Measurements from ENCODE around the gene NANS.
A peak's percentile ranks its signal among the peaks of the same experiment; 100 is the strongest.
"Not testable (repeated sequence)": the region's sequence is repeated elsewhere in the genome, so short reads cannot be mapped to it uniquely, and the experiment has no call there.

The NANS gene

DNA sequence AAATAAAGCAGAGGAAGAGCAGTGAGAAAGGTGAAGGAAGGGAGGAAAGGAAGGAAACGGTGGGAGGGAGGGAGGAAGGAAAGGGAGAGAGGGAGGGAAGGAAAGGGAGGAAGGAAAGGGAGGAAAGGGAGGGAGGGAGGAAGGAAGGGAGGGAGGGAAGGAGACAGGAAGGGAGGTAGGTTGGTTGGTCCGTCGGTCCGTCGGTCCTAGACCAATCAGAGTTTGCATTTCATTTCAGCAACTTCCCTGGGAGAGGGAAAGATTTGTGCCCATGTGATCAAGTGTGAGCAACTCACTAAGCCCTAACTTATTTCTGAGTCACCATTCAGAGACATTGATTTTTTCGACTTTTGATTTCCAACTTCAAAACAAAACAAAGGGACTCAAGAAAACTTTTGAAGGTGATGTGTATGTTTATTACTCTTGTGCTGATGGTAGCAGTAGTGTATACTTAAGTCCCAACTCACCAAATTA lies 18.8 kb downstream of the NANS start:
- DNase-seq = no peak
- TF ChIP-seq GATA1 (IDR thresholded peaks at IDR 0.05; ENCODE audit: low read depth, low read length) (no peak), POLR2A (IDR thresholded peaks at IDR 0.05; ENCODE audit: low read length) (no peak)

DNA sequence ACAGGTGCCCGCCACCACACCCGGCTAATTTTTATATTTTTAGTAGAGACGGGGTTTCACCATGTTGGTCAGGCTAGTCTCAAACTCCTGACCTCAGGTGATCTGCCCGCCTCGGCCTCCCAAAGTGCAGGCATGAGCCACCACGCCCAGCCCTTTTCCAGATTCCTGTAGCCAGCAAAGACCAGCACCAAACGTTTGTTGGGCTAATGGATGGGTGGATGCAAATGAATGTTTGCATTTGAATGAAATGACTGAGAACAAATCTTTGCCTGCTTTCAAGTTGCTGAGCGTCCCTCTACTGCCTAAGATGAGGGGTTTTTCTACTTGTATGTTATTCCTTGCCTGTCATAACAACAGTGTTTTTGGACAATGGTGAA lies 20.0 kb downstream of the NANS start:
- not testable (repeated sequence) for DNase-seq

DNA sequence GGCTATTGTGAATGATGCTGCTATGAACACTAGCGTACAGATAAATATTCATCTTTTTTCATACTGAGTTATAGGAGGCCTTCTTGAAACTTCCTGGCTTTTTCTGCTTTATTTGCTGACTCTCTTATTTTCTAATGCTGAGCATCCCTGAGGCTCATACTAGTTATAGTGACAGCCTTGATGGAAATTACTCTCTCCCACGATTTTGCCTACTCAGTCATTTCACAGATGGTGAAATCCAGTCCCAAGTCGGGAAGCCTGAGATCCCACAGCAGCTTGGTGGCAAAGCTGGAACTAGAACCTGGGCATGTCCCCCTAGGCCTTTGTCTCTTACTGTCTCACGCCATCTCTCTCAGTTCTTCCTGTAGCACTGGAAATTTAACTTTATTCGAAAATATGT lies 22.4 kb downstream of the NANS start:
- no peak for DNase-seq
- no peak for TF ChIP-seq GATA1 (IDR thresholded peaks at IDR 0.05; ENCODE audit: low read depth, low read length)
- no peak for TF ChIP-seq POLR2A (IDR thresholded peaks at IDR 0.05; ENCODE audit: low read length)

DNA sequence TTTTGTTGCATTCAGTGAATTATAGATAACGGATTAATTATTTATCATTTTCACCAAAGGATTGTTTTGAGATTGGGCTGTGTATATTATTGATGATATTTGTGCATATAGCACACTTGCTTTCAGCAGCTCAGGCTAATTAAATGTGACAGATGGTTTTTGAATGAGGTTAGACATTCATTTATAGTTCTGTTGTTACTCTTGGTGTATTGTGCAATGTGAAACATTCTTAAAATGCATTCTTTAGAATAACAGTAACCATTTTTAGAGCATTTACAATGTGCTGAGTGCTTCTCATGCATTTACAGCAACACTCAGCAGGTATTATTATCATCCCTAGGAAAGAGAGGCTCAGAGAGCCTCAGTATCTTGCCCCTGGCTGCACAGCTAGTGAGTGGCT lies 23.8 kb downstream of the NANS start:
- TF ChIP-seq GATA1 (IDR thresholded peaks at IDR 0.05; ENCODE audit: low read depth, low read length) (no peak), POLR2A (IDR thresholded peaks at IDR 0.05; ENCODE audit: low read length) (no peak)
- DNase-seq = no peak

DNA sequence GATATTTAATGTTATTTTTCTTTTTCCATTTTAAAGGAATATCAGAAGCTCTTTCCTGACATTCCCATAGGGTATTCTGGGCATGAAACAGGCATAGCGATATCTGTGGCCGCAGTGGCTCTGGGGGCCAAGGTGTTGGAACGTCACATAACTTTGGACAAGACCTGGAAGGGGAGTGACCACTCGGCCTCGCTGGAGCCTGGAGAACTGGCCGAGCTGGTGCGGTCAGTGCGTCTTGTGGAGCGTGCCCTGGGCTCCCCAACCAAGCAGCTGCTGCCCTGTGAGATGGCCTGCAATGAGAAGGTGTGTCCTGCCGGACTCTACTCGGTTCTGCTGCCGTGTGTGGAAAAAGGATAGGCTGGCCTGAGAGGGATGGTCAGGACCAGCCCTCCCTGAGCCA lies 24.2 kb downstream of the NANS start:
- no peak for DNase-seq

DNA sequence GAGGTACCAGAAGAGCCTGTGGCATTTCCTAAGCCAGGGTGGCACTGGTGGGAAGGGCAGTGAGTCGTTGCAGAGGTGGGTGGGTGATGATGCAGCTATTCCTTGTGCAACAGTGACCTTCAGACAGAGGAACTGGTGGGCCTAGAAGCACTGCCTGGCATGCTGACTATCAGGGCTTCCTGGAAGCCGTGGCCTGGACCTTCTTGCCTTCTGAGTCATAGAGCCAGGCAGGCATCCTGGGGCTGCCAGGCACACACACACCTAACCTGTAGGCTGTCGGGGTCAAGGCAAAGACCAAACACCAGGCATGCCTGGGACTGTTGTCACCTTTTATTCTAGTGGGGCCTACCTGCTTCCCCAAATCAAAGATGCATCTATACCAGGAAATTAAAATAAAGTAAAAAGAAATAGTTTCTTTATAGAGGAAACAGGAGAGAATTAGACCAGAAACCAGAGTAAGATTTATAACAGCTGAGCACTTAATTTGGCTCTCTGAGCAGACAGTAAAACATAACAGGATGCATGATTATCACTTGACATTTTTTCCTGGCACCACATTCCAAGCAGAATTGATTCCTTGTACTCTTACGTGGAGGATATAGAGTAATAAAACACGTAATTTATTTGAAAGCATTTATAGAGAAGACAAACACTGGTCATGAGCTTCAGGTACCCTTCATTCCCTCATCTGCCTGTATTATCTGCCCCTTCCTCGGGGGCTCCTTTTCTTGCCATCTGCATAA lies 25.1 kb downstream of the NANS start:
- TF ChIP-seq POLR2A (IDR thresholded peaks at IDR 0.05; ENCODE audit: low read length) (no peak), GATA1 (IDR thresholded peaks at IDR 0.05; ENCODE audit: low read depth, low read length) (no peak)
- peak; percentile 35 to 55 for DNase-seq

More for the DNA sequence above, 24.2 kb downstream of the NANS start:
- TF ChIP-seq POLR2A (IDR thresholded peaks at IDR 0.05; ENCODE audit: low read length) (no peak), GATA1 (IDR thresholded peaks at IDR 0.05; ENCODE audit: low read depth, low read length) (no peak)

DNA sequence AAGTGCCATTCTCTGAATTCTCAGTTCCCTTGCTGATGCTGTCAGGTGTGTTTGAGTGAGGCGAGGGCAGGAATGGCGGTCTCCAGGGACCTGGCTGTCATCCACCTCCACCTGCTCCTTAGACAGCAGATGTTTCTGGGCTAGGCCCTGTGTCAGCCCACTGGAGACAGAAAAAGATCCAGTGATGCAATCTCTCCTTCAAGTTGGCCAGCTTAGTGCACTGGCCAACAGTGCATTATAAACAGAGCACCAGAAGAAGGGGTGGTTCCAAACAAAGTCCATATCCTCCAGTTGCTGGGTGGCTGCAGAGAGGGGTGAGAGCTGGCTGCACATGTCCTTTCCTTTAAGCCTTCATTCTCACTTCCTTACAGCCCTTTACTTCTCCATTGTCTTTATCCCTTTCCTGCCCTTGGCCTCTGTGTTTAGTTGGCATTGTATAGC lies 26.5 kb downstream of the NANS start:
- DNase-seq = peak; percentile 38 to 43
- TF ChIP-seq POLR2A (IDR thresholded peaks at IDR 0.05; ENCODE audit: low read length) (no peak), GATA1 (IDR thresholded peaks at IDR 0.05; ENCODE audit: low read depth, low read length) (no peak)

DNA sequence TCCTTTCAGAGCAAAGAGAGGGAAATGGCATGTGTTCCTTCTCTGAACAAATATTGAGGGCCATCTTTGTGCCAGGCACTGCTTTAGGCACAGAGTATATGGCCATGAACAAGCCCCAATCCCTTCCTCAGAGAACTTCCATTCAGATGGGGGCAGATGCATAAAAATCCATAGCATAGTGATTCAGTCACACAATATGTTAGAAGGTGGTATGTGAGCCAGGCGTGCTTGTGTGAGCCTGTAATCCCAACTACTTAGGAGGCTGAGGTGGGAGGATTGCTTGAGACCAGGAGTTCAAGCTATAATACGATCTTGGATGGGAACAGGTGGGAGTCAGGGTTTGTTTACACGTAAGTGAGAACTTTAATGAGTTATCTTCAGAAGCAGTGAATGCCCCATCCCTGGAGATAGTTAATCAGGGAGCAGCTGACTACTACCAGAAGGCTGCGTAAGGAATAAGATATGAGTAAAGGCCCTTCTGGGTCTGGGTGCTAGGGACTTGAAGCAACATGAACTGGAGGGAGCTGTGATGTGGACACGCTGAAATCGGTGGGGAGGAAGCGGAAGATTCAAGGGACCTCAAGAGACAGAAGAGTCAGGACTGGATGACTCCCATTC lies 27.1 kb downstream of the NANS start:
- DNase-seq = peak; percentile 59 to 82
- TF ChIP-seq POLR2A (IDR thresholded peaks at IDR 0.05; ENCODE audit: low read length) (no peak), GATA1 (IDR thresholded peaks at IDR 0.05; ENCODE audit: low read depth, low read length) (no peak)

DNA sequence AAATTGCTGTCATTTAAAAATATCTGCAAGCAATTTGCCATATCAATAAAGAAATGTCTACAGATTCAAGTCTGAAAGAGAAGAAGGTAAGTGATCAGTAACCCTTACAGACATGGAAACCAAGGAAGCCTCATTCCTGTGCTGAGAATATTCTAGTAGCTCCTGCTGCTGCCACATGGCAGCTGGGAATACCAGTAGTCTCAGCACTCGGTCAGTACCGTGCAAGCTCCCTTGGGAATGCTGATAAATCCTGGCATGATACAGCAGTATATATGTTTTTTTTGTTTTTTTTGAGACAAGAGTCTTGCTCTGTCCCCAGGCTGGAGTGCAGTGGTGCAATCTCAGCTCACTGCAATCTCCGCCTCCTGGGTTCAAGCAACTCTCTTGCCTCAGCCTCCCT lies 27.9 kb downstream of the NANS start:
- no peak for TF ChIP-seq POLR2A (IDR thresholded peaks at IDR 0.05; ENCODE audit: low read length)
- TF ChIP-seq GATA1 (IDR thresholded peaks at IDR 0.05; ENCODE audit: low read depth, low read length) = no peak
- DNase-seq = no peak

DNA sequence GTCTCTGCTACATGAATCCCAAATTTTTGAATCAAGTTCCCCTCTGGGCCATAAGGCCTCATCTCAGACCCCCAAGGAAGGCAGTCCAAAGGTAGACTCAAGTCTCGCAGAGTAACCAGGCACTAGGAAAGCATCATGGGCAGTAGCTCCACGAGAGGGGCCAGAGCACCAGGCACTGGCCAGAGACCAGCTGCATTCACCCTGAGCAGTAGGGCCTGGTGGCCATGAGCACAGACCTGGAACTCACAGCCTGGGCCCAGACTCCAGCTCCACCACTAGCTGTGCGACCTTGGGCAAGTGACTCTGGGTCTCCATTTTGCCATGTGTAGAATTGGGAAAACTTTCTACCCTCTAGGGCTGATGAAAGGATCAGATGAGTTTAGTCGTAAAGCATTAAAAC lies 28.5 kb downstream of the NANS start:
- no peak for TF ChIP-seq POLR2A (IDR thresholded peaks at IDR 0.05; ENCODE audit: low read length)
- no peak for TF ChIP-seq GATA1 (IDR thresholded peaks at IDR 0.05; ENCODE audit: low read depth, low read length)
- DNase-seq = no peak

DNA sequence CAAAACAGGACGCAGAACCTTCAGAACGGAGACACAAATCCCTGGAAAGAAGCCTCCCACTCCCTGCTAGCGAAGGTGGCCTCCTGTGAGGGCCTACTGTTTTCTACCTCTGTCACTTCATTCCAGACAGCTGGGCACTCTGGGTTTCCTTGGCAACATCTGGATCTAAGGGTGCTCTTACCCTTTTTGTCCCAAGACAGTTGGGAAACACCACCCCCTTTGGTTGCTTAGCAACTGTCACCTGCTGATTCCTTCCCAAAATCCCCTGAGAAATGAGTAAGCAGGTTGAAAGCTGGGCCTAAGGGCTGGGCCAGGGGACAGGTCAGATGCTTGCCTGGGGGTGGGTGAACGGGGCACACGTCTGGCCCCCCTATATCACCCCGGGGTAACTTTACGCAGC lies 29.4 kb downstream of the NANS start:
- TF ChIP-seq POLR2A (IDR thresholded peaks at IDR 0.05; ENCODE audit: low read length) = no peak
- TF ChIP-seq GATA1 (IDR thresholded peaks at IDR 0.05; ENCODE audit: low read depth, low read length) = no peak
- DNase-seq = no peak

DNA sequence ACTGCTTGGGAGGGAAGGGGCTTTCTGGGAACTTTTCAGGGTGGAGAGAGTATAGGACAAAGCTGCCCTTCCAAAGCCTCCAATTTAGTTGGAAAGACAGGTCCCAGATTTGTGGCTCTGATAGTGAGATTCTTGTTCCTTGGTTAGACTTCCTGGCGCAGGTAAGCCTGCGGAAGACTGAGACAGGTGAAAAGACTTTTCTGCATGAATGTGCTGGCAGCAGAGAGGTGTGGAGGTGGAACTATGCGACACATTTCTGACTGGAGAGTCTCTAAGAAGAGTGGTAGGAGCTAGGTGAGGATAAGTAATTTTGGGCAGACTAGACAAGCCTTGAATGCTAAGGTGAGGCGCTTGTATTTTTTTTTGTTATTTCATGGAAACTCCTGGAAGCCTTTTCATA lies 29.9 kb downstream of the NANS start:
- TF ChIP-seq POLR2A (IDR thresholded peaks at IDR 0.05; ENCODE audit: low read length) = no peak
- TF ChIP-seq GATA1 (IDR thresholded peaks at IDR 0.05; ENCODE audit: low read depth, low read length) = no peak

DNA sequence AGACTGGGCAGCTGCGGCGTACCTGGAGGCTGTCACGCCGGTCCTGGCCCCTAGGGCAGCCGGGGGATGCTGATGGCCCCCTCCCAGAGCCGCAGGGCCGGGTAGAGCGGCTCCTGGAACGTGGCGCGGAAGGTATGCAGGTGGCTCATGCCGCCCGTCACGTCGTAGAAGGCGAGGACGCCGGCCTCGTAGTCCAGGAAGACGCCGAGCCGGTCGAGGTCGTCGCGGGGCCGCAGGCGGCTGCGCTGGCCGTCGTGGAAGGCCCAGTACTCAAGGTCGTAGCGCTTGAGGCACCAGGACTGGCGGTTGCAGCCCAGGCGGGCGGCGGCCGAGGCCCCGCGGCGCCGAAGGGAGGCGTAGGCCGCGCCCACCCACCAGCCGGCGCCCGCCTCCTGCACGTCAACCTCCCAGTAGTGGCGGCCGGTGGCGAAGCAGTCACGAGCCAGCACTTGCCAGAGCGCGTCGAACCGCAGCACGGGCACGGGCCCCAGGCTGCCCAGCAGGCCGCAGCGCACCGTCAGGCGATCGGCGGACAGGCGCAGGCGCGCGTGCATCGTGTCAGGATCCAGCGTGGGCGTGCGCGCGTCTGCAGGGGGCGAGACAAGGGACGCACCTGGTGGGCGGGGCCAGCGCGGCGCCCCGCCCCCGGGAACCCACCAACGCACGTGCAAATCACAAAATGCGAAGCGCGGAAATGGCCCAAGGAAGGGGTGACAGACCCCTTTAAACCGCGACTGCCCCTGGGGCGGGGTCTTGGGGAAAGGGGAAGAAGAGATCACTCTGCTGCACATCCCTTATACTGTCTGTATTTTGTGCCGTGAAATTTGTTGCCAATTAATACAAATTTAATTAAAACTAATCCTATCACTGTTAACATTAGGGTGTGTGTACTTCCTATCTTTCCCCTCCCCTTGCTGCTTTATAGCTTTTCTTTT lies 31.2 kb downstream of the NANS start:
- TF ChIP-seq POLR2A (IDR thresholded peaks at IDR 0.05; ENCODE audit: low read length) (no peak), GATA1 (IDR thresholded peaks at IDR 0.05; ENCODE audit: low read depth, low read length) (no peak)
- DNase-seq = peak; percentile 74 to 80

More for the DNA sequence above, 29.9 kb downstream of the NANS start:
- no peak for DNase-seq

DNA sequence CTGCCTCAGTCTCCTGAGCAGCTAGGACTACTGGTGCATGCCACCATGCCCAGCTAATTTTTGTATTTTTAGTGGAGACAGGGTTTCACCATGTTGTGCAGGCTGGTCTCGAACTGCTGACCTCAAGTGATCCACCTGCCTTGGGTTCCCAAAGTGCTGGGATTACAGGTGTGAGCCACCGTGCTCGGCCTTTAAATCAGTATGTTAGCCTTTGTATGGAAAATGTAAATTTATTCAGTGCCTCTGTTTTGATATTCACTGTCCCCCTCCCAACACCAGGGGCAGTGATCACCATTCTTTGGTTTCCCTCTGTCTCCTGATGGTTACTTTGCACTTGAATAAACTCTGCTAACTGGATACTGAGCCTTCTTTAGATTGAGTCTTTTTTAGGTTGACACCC lies 34.1 kb downstream of the NANS start:
- not testable (repeated sequence) for DNase-seq
